ENCODE measurements around the gene DSCAML1.

DSCAML1 gene

GRCh38 chr11:117623831-117624271 is 173.2 kb downstream of the DSCAML1 start:
- TF ChIP-seq, protein P1, sequence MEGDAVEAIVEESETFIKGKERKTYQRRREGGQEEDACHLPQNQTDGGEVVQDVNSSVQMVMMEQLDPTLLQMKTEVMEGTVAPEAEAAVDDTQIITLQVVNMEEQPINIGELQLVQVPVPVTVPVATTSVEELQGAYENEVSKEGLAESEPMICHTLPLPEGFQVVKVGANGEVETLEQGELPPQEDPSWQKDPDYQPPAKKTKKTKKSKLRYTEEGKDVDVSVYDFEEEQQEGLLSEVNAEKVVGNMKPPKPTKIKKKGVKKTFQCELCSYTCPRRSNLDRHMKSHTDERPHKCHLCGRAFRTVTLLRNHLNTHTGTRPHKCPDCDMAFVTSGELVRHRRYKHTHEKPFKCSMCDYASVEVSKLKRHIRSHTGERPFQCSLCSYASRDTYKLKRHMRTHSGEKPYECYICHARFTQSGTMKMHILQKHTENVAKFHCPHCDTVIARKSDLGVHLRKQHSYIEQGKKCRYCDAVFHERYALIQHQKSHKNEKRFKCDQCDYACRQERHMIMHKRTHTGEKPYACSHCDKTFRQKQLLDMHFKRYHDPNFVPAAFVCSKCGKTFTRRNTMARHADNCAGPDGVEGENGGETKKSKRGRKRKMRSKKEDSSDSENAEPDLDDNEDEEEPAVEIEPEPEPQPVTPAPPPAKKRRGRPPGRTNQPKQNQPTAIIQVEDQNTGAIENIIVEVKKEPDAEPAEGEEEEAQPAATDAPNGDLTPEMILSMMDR (IDR thresholded peaks at IDR 0.05; ENCODE audit: low read depth, low read length, missing control alignments): no peak
- DNase-seq (ENCODE audit: extremely low read depth, low read depth): no peak
- no peak overlapping the region for H3K4me3 ChIP-seq (replicated peaks; ENCODE audit: low read depth, low read length)

DNA sequence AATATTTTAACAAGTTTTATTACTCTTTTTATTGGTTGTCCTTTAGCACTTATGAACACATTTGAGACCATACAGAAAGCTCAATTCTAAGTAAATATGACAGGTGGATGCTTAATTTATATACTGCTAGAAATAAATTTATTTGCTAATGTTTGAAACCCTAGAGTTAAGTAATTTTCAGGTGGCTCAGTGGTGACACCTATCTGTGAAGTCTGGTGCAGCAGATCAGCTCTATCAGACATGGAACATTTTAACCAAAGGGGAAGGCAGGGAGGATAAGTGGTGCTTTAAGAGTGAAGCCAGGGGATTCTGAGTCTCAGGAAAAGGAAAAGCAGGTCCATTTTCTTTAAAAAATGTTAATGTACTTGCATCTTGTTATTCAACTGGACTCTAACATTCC is 175.8 kb downstream of the DSCAML1 start:
- no peak for DNase-seq (ENCODE audit: extremely low read depth, low read depth)
- TF ChIP-seq, protein P1 (IDR thresholded peaks at IDR 0.05; ENCODE audit: low read depth, low read length, missing control alignments): peak; percentile 61
- H3K4me3 ChIP-seq (replicated peaks; ENCODE audit: low read depth, low read length): no peak overlapping the region

GRCh38 chr11:117620659-117621058 is 176.4 kb downstream of the DSCAML1 start:
- H3K4me3 ChIP-seq (replicated peaks; ENCODE audit: low read depth, low read length): no peak overlapping the region
- no peak for DNase-seq (ENCODE audit: extremely low read depth, low read depth)
- TF ChIP-seq, protein P1 (IDR thresholded peaks at IDR 0.05; ENCODE audit: low read depth, low read length, missing control alignments): no peak

DNA sequence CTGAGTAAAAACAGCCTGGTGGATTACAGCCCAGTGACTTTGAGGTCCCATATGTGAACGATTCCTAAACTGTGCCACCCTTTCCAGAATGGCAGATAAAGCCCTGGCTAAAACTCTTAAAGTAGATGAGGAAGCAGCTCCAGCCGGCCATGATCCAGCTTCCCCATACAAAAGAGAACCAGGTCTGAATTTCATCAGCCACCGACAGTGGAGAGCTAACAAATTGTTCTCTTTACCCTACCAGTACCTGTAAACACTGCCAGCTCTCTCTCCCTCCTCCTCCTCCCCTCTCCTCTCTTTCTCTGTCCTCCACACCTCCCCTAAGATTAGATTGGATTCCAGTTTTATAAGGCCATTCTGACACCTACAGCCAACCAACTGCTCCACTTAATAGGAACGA is 176.9 kb downstream of the DSCAML1 start:
- H3K4me3 ChIP-seq (replicated peaks; ENCODE audit: low read depth, low read length): no peak overlapping the region
- TF ChIP-seq, protein P1 (IDR thresholded peaks at IDR 0.05; ENCODE audit: low read depth, low read length, missing control alignments): no peak
- no peak for DNase-seq (ENCODE audit: extremely low read depth, low read depth)

- no peak overlapping the region for H3K4me3 ChIP-seq (replicated peaks; ENCODE audit: low read depth, low read length)
- TF ChIP-seq, protein P1 (IDR thresholded peaks at IDR 0.05; ENCODE audit: low read depth, low read length, missing control alignments): no peak
- DNase-seq (ENCODE audit: extremely low read depth, low read depth): no peak
These were observed 177.4 kb downstream of the DSCAML1 start for GRCh38 chr11:117619661-117620060.

GRCh38 chr11:117618982-117619355 is 178.0 kb downstream of the DSCAML1 start:
- H3K4me3 ChIP-seq (replicated peaks; ENCODE audit: low read depth, low read length): no peak overlapping the region
- TF ChIP-seq, protein P1 (IDR thresholded peaks at IDR 0.05; ENCODE audit: low read depth, low read length, missing control alignments): no peak
- DNase-seq (ENCODE audit: extremely low read depth, low read depth): no peak

DNA sequence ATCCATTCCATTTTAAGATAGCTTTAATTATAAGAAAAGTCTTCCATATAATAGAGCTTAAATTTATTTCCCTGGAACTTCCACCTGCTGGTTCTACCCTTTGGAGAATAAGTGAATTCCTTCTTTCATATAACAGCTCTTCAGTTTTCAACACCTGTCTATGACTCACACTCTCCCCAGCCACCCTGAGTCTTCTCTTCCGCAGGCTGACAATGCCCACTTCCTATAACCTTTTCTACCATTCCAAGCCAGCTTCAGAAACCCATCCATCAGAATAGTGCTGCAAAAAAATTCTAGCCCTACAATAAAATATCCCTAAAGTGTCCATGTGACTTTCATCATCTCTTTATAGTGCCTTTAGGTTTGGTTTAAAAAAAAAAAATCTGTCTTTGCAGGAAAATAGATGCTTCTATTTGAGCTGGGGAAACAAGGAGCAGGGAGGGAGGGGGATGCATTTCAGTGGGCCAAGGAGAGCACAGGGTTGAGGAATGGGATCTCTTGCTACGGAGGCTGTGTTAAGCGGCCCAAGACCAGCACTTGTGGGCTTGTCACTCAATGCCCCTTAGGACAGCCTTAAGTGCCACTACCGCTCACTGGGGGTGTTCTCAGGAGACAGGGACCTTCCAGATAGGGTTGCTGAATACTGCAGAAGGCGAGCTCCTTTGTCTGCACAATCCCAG is 178.6 kb downstream of the DSCAML1 start:
- no peak overlapping the region for H3K4me3 ChIP-seq (replicated peaks; ENCODE audit: low read depth, low read length)
- DNase-seq (ENCODE audit: extremely low read depth, low read depth): no peak
- TF ChIP-seq, protein P1 (IDR thresholded peaks at IDR 0.05; ENCODE audit: low read depth, low read length, missing control alignments): no peak
